ENCODE measurements around the gene COL23A1. TPM values are rescaled to one million over a fixed set of nuclear protein-coding genes. Genes with fewer than 3 reads are reported as not detected.
A peak's percentile ranks its signal among the peaks of the same experiment; 100 is the strongest.

COL23A1 gene
- total RNA-seq, 4 donors from 2014 or later, result 2.5 to 3.4 (median 3.0) TPM

DNA sequence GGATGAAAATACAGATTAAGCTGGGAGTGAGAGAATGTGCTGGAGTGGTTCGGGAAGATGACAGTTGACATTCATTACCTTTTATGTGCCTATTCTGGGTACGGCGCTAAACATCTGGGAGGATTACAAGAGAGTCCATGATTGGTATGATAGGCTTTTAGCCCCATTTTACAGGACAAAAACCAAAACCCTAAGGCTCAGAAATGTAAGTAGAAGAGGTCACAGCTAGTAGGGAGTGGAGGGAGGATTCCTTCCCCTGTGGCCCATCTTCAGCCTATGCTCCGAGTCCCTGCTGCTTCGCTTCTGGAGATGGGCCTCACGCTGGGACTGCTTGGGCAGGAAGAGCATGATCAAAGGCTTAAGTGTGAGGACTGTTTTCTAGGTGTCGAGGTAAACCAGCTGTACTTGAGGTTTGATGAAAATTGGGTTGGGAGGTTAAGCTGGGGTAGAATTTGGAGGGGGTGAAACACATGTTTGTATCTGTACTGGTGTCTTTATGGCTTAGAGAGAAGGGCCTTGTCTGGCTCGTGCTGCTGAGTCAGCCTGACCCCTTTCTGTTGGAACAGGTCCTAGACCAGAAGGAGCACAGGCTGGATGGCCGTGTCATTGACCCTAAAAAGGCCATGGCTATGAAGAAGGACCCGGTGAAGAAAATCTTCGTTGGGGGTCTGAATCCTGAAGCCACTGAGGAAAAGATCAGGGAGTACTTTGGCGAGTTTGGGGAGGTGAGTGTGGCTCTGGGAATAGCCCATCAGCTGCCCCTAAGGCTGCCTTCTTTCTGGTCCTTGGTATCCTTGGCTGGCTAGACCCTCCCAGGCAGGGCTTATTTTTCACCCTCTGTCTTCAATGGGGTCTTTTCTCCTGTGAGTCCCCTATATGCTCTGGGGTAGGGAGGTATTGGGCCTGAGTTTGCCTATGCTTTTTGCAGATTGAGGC lies 383.8 kb downstream of the COL23A1 start:
- TF ChIP-seq POLR2A (IDR thresholded peaks at IDR 0.05), result no peak
- TF ChIP-seq, protein P1, sequence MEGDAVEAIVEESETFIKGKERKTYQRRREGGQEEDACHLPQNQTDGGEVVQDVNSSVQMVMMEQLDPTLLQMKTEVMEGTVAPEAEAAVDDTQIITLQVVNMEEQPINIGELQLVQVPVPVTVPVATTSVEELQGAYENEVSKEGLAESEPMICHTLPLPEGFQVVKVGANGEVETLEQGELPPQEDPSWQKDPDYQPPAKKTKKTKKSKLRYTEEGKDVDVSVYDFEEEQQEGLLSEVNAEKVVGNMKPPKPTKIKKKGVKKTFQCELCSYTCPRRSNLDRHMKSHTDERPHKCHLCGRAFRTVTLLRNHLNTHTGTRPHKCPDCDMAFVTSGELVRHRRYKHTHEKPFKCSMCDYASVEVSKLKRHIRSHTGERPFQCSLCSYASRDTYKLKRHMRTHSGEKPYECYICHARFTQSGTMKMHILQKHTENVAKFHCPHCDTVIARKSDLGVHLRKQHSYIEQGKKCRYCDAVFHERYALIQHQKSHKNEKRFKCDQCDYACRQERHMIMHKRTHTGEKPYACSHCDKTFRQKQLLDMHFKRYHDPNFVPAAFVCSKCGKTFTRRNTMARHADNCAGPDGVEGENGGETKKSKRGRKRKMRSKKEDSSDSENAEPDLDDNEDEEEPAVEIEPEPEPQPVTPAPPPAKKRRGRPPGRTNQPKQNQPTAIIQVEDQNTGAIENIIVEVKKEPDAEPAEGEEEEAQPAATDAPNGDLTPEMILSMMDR (IDR thresholded peaks at IDR 0.05), result no peak
- intact Hi-C loops (cut with DNase I; ENCODE audit: low total_unique reads), result no loop called here

DNA sequence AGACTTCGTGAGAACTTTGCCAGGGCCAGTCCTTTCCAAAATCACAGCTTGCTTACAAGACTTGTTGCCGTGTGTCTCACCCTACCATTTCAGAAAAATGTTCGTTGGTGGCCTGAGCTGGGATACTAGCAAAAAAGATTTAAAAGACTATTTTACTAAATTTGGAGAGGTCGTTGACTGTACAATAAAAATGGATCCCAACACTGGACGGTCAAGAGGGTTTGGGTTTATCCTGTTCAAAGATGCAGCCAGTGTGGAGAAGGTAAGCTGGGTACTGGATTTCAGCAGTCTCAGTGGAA lies 384.5 kb downstream of the COL23A1 start:
- DNase-seq (ENCODE audit: low spot score in 2 of 2), result no peak
- TF ChIP-seq, protein P1 (IDR thresholded peaks at IDR 0.05), result no peak
- TF ChIP-seq POLR2A (IDR thresholded peaks at IDR 0.05), result no peak
- WGBS, 2 donors, result 8 to 13% methylated on average over 5 of the region's 5 CpGs

More for the DNA sequence above, 383.8 kb downstream of the COL23A1 start:
- no peak overlapping the region for H3K4me3 ChIP-seq (ENCODE audit: low read depth, poor library complexity, severe bottlenecking)
- no peak for DNase-seq (ENCODE audit: low spot score in 2 of 2)
- 52 to 53% methylated on average over 12 of the region's 12 CpGs for WGBS, 2 donors

DNA sequence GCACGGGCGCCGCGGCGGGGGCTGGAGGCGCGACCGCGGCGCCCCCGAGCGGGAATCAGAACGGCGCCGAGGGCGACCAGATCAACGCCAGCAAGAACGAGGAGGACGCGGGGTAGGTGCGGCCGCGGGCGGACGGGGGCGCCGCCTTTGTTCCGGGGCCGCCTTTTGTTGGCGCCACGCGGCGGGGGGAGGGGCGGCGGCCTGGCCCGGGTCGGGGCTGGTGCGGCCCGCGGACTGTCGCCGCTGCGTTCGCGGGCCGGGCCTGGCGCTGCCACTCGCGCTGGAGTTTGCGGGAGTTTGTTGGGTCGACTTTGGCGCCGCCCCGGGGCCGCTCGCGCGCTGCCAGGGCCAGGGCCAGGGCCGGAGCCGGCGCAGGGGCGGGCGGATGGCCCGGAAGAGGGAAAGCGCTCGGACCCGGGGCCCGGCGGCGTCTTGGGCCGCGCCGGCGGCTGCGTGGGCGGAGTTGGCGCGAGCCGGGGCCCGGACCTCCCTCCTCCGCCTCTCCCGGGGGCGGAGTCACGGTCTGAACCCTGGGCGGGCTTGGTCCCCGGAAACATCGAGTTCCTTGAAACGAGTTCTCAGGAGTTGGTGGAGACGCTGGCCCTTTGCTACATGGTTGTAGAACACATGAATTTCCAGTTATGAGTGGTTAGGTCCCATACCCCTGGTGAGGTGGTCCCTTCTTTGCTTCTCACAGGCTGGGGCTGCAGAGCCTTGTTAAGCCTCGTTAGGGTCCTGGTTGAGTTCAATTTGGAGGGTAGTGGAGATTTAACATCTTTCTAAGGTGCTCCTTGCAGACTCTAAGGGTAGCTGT lies 385.1 kb downstream of the COL23A1 start:
- H3K4me3 ChIP-seq (ENCODE audit: low read depth, poor library complexity, severe bottlenecking), result peak overlapping the region; percentile 97
- intact Hi-C loops (cut with DNase I; ENCODE audit: low total_unique reads), result no loop called here
- TF ChIP-seq POLR2A (IDR thresholded peaks at IDR 0.05), result no peak
- TF ChIP-seq, protein P1 (IDR thresholded peaks at IDR 0.05), result no peak
- peak; percentile 78 to 96 for DNase-seq (ENCODE audit: low spot score in 2 of 2)
- 0 to 1% methylated on average over 5 to 23 of the region's 90 CpGs for WGBS, 2 donors

More for the DNA sequence above, 384.5 kb downstream of the COL23A1 start:
- intact Hi-C loops (cut with DNase I; ENCODE audit: low total_unique reads), result no loop called here
- peak overlapping the region; percentile 97 for H3K4me3 ChIP-seq (ENCODE audit: low read depth, poor library complexity, severe bottlenecking)

DNA sequence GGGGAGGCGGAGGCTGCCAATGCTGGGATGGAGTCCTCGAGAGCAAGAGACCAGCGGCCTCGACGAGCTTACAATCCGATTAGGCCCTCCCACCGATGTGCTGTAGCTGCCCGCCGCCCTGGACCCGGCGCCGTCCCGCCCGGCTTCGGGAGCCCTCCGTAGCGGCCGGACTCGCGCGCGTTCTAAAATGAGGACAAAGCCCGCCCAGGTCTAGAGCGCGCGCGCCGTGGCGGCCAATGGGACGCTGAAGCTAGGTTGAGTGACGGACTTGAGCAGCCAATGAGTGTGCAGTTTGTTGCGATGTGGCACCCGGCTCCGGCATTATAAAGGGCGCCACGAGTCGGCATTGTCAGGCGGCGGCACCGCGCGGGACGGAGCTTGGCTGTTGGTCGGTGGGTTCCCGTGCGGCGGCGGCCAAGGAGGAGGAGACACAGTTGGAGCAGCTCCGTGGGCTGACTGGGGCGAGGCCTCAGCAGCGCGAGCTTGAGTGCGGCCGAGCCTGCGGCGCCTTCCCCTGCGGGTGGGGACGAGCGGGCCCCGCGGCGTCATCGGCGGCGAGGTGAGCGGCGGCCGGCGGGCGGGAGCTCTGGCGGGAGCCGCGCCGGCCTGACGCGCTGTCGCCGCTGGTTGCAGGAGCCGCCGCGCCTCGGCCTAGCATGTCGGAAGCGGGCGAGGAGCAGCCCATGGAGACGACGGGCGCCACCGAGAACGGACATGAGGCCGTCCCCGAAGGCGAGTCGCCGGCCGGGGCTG lies 385.8 kb downstream of the COL23A1 start, which contains the start of gene HNRNPAB:
Gene HNRNPAB, plus strand, starts transcription at position 352 of the 753 bp plus-strand sequence. Its CDS starts 305 bp downstream, at position 657.
- 0 to 1% methylated on average over 7 to 90 of the region's 96 CpGs for WGBS, 2 donors
- peak in 1 of 2 donors; percentile 96 for TF ChIP-seq POLR2A (IDR thresholded peaks at IDR 0.05)
- TF ChIP-seq, protein P1 (IDR thresholded peaks at IDR 0.05), result no peak
- intact Hi-C loops (cut with DNase I; ENCODE audit: low total_unique reads), result no loop called here
- peak; percentile 95 to 100 for DNase-seq (ENCODE audit: low spot score in 2 of 2)
- H3K4me3 ChIP-seq (ENCODE audit: low read depth, poor library complexity, severe bottlenecking), result peak within 1 kb of the TSS; percentile 97

DNA sequence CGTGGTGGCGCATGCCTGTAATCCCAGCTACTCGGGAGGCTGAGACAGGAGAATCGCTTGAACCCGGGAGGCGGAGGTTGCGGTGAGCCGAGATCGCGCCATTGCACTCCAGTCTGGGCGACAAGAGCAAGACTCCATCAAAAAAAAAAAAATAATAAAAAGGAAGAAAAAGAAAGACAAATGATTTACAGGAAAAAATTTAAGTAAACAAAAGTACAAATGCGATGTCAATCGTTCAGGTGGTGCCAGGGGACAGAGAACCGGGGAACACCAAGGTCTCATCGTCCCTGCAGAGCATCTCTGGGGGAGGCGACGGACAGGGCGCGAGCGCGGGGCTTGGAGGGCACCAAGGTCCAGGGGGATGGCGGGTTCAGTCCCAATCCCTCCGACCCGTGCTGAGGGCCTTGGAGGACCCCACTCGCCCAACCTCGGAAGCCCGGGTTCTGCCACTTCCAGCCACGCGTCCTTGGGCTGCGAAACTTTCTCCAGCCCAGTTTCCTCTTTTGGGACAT lies 386.5 kb downstream of the COL23A1 start:
- intact Hi-C loops (cut with DNase I; ENCODE audit: low total_unique reads), result no loop called here
- TF ChIP-seq POLR2A (IDR thresholded peaks at IDR 0.05), result no peak
- TF ChIP-seq, protein P1 (IDR thresholded peaks at IDR 0.05), result no peak
- DNase-seq (ENCODE audit: low spot score in 2 of 2), result no peak
- WGBS, 2 donors, result 25 to 26% methylated on average over 27 to 30 of the region's 30 CpGs
- peak overlapping the region; percentile 37 for H3K4me3 ChIP-seq (ENCODE audit: low read depth, poor library complexity, severe bottlenecking)

Measured in lower leg skin (tissue), 4 donors.